H9 (cell line): ENCODE measurements around the gene CYP1B1. TPM values are rescaled to one million over a fixed set of nuclear protein-coding genes. Genes with fewer than 3 reads are reported as not detected.

ENCODE experiments used
- DNase-seq: peaks from one replicate; pipeline ENCODE4 v3.0.0-alpha.2; 2017
- H2AFZ ChIP-seq: one replicate; pipeline ENCODE4 v1.6.1; 2013; ENCODE audit warnings: mild to moderate bottlenecking, low read length, control low read depth, moderate library complexity
- H2AK5ac ChIP-seq: 2 replicates; pipeline ENCODE4 v1.6.1; 2013; ENCODE audit warnings: low read length, control low read depth, mixed read lengths; ENCODE audit not compliant: insufficient read length
- H2BK120ac ChIP-seq: one replicate; pipeline ENCODE4 v1.6.1; 2013; ENCODE audit warnings: low read depth, mild to moderate bottlenecking, low read length, control low read depth, inconsistent platforms; ENCODE audit not compliant: poor library complexity, severe bottlenecking
- H2BK12ac ChIP-seq: 2 replicates; pipeline ENCODE4 v1.6.1; 2013; ENCODE audit warnings: low read length, control low read depth, mixed read lengths, low read depth; ENCODE audit not compliant: insufficient read length
- H2BK15ac ChIP-seq: 2 replicates; pipeline ENCODE4 v1.6.1; 2013; ENCODE audit warnings: low read depth, low read length, control low read depth
- H2BK20ac ChIP-seq: one replicate; pipeline ENCODE4 v1.6.1; 2013; ENCODE audit warnings: low read depth, mild to moderate bottlenecking, low read length, control low read depth, inconsistent platforms; ENCODE audit not compliant: poor library complexity, severe bottlenecking
- H2BK5ac ChIP-seq: 2 replicates; pipeline ENCODE4 v1.6.1; 2013; ENCODE audit warnings: low read length, control low read depth, mixed read lengths; ENCODE audit not compliant: insufficient read length
- H3K14ac ChIP-seq: 2 replicates; pipeline ENCODE4 v1.6.1; 2013; ENCODE audit warnings: low read length, control low read depth; ENCODE audit not compliant: insufficient read depth
- H3K18ac ChIP-seq: 2 replicates; pipeline ENCODE4 v1.6.1; 2013; ENCODE audit warnings: low read depth, mild to moderate bottlenecking, mixed read lengths, low read length, control low read depth; ENCODE audit not compliant: insufficient read length
- H3K23ac ChIP-seq: 2 replicates; pipeline ENCODE4 v1.6.1; 2013; ENCODE audit warnings: low read length, control low read depth, mixed read lengths, low read depth; ENCODE audit not compliant: insufficient read length
- H3K23me2 ChIP-seq: 2 replicates; pipeline ENCODE4 v1.6.1; 2013; ENCODE audit warnings: low read depth, mild to moderate bottlenecking, mixed read lengths, low read length, control low read depth; ENCODE audit not compliant: insufficient read length, poor library complexity, severe bottlenecking
- H3K27ac ChIP-seq: 2 replicates; pipeline ENCODE4 v1.5.1; 2013; ENCODE audit warnings: low read length, control low read depth, mixed read lengths, low read depth; ENCODE audit not compliant: insufficient read length
- H3K27me3 ChIP-seq: 2 replicates; pipeline ENCODE4 v1.6.1; 2013; ENCODE audit warnings: low read length, control low read depth, inconsistent platforms; ENCODE audit not compliant: insufficient read depth
- H3K4ac ChIP-seq: 2 replicates; pipeline ENCODE4 v1.6.1; 2013; ENCODE audit warnings: low read depth, mild to moderate bottlenecking, control low read depth, inconsistent platforms, low read length, moderate library complexity
- H3K4me1 ChIP-seq: 2 replicates; pipeline ENCODE4 v1.6.1; 2013; ENCODE audit warnings: low read length, control low read depth, inconsistent platforms; ENCODE audit not compliant: insufficient read depth
- H3K4me2 ChIP-seq: 2 replicates; pipeline ENCODE4 v1.6.1; 2013; ENCODE audit warnings: low read length, control low read depth, mixed read lengths; ENCODE audit not compliant: insufficient read length, insufficient read depth
- H3K56ac ChIP-seq: 2 replicates; pipeline ENCODE4 v1.6.1; 2013; ENCODE audit warnings: low read depth, mild to moderate bottlenecking, mixed read lengths, low read length, control low read depth; ENCODE audit not compliant: insufficient read length
- H3K79me1 ChIP-seq: 2 replicates; pipeline ENCODE4 v1.6.1; 2013; ENCODE audit warnings: low read depth, mild to moderate bottlenecking, moderate library complexity, low read length, control low read depth, inconsistent platforms; ENCODE audit not compliant: insufficient read depth, poor library complexity, severe bottlenecking
- H3K79me2 ChIP-seq: 2 replicates; pipeline ENCODE4 v1.6.1; 2013; ENCODE audit warnings: low read length, control low read depth, inconsistent platforms; ENCODE audit not compliant: insufficient read depth
- H3K9ac ChIP-seq: 2 replicates; pipeline ENCODE4 v1.6.1; 2013; ENCODE audit warnings: low read length, control low read depth, mixed read lengths; ENCODE audit not compliant: insufficient read length; ENCODE audit errors: extremely low read depth
- H3K9me3 ChIP-seq: one replicate; pipeline ENCODE4 v1.6.1; 2013; ENCODE audit warnings: low read depth, low read length, inconsistent platforms; ENCODE audit not compliant: control insufficient read depth
- H3T11ph ChIP-seq: one replicate; pipeline ENCODE4 v1.6.1; 2013; ENCODE audit warnings: mild to moderate bottlenecking, low read length, control low read depth, inconsistent platforms
- H4K20me1 ChIP-seq: one replicate; pipeline ENCODE4 v1.6.1; 2013; ENCODE audit not compliant: control insufficient read depth, insufficient read length, insufficient read depth
- H4K5ac ChIP-seq: 2 replicates; pipeline ENCODE4 v1.6.1; 2013; ENCODE audit warnings: low read depth, mild to moderate bottlenecking, mixed read lengths, low read length, control low read depth; ENCODE audit not compliant: insufficient read length
- H4K8ac ChIP-seq: replicated peaks from 2 replicates; pipeline ENCODE4 v1.6.1; 2013; ENCODE audit warnings: low read length, control low read depth, mixed read lengths, low read depth; ENCODE audit not compliant: insufficient read length
- H4K91ac ChIP-seq: 2 replicates; pipeline ENCODE4 v1.6.1; 2013; ENCODE audit warnings: low read depth, mild to moderate bottlenecking, moderate library complexity, mixed read lengths, low read length, control low read depth; ENCODE audit not compliant: insufficient read length
- H3K27ac Mint-ChIP-seq, 3 experiments: 2 replicates in 2 of 3; 3 replicates in 1 of 3; pipeline ENCODE4 v1.8.0; 2020 to 2021; ENCODE audit warnings: mixed read lengths in 3 of 3, mild to moderate bottlenecking in 1 of 3, moderate library complexity in 1 of 3
- H3K27me3 Mint-ChIP-seq: 2 replicates; pipeline ENCODE4 v1.8.0; 2021; ENCODE audit warnings: low read depth, mild to moderate bottlenecking, moderate library complexity, mixed read lengths
- H3K36me3 Mint-ChIP-seq, 3 experiments: 2 replicates in 2 of 3; 3 replicates in 1 of 3; pipeline ENCODE4 v1.8.0; 2020 to 2021; ENCODE audit warnings: low read depth in 3 of 3, mixed read lengths in 3 of 3; ENCODE audit not compliant: insufficient read depth in 1 of 3
- H3K4me1 Mint-ChIP-seq, 2 experiments: 2 replicates each; pipeline ENCODE4 v1.8.0; 2020; ENCODE audit warnings: mixed read lengths in 2 of 2
- H3K4me3 Mint-ChIP-seq, 2 experiments: 2 replicates in 1 of 2; 3 replicates in 1 of 2; pipeline ENCODE4 v1.8.0; 2020 to 2021; ENCODE audit warnings: mild to moderate bottlenecking in 2 of 2, mixed read lengths in 2 of 2, moderate library complexity in 1 of 2
- H3K9me3 Mint-ChIP-seq, 2 experiments: 2 replicates in 1 of 2; 3 replicates in 1 of 2; pipeline ENCODE4 v1.8.0; 2020; ENCODE audit warnings: mild to moderate bottlenecking in 2 of 2, mixed read lengths in 2 of 2, moderate library complexity in 1 of 2
- CTCF ChIP-seq: fragments of 200-600 bp; sonication (generic); conservative IDR thresholded peaks from 3 replicates; pipeline ENCODE4 v1.8.0; 2021; ENCODE audit warnings: antibody characterized with exemption, mild to moderate bottlenecking
- WGBS: extraction: QIAGEN DNeasy Blood & Tissue Kit; methylation state at CpG from one replicate; pipeline ENCODE4 v1.1.7; 2013; ENCODE audit warnings: missing lambda C conversion rate, low lambda C conversion rate, mixed read lengths; ENCODE audit not compliant: insufficient read length; ENCODE audit errors: extremely low coverage; 5-methylcytosine and 5-hydroxymethylcytosine counted together
- total RNA-seq: library from RNA; stranded (reverse); gene quantifications from 2 replicates; pipeline ENCODE4 v1.2.1, GENCODE V29; 2021

Gene CYP1B1
- total RNA-seq, 1 experiment from 2014 or later, result 2.7 TPM

DNA sequence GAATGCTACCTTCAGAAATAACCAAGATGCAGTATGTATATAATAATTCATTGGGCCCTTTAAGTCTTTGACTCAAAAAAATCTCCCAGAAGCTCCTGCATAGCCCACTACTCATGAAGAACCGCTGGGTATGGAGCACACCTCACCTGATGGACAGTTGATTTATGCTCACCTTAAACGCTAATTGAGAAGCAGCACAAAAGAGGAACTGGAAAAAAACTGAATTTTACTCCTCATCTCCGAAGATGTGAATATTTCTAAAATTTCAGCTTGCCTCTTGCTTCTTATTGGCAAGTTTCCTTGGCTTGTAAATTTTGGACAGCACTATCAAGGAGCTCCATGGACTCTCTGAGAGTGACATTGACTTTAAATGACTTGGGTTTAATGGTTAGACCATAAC, 5.5 kb downstream of the CYP1B1 start:
- TF ChIP-seq CTCF, result no peak
- no peak overlapping the region for H2BK20ac ChIP-seq
- peaks cover 2% of the 10 kb centered on the region for H4K20me1 ChIP-seq
- no peak overlapping the region for H3K9ac ChIP-seq
- H2AK5ac ChIP-seq, result no peak overlapping the region
- Mint-ChIP-seq H3K4me1 (peaks cover 21 to 23% of the 10 kb centered on the region in 2 experiments), H3K4me3 (no peak overlapping the region), H3K27ac (no peak overlapping the region), H3K36me3 (peaks cover 0 to 6% (median 0%) of the 10 kb centered on the region in 3 experiments; a peak in 1 of 7 replicates), H3K9me3 (peaks cover 0 to 5% of the 10 kb centered on the region in 2 experiments; a peak in 3 of 5 replicates), H3K27me3 (peaks cover 42% of the 10 kb centered on the region)
- no peak overlapping the region for H4K8ac ChIP-seq
- no CpG with 5 or more reads among the region's 3 CpGs for WGBS
- H3K23ac ChIP-seq, result no peak overlapping the region
- no peak overlapping the region for H2BK12ac ChIP-seq
- H3K56ac ChIP-seq, result no peak overlapping the region
- no peaks in the 10 kb centered on the region for H3K79me1 ChIP-seq
- no peak overlapping the region for H2BK120ac ChIP-seq
- no peak overlapping the region for H2BK15ac ChIP-seq
- no peak overlapping the region for H3K27ac ChIP-seq
- no peak overlapping the region for H3K18ac ChIP-seq
- no peaks in the 10 kb centered on the region for H3K4me1 ChIP-seq
- H3K27me3 ChIP-seq, result peaks cover 29% of the 10 kb centered on the region
- no peak overlapping the region for H3T11ph ChIP-seq
- H2BK5ac ChIP-seq, result no peak overlapping the region
- DNase-seq, result no peak
- H4K5ac ChIP-seq, result no peak overlapping the region
- no peak overlapping the region for H3K4me2 ChIP-seq
- H3K9me3 ChIP-seq, result no peaks in the 10 kb centered on the region
- no peak overlapping the region for H3K14ac ChIP-seq
- H3K23me2 ChIP-seq, result peaks cover 16% of the 10 kb centered on the region
- no peak overlapping the region for H3K4ac ChIP-seq
- H2AFZ ChIP-seq, result no peak overlapping the region
- no peak overlapping the region for H4K91ac ChIP-seq
- no peaks in the 10 kb centered on the region for H3K79me2 ChIP-seq
